K562 (cell line): Measurements from ENCODE around the gene UBA1. TPM values are rescaled to one million over a fixed set of nuclear protein-coding genes. Genes with fewer than 3 reads are reported as not detected.
A peak's percentile ranks its signal among the peaks of the same experiment; 100 is the strongest.

ENCODE experiments used
- CBFB ChIP-seq: sonication (generic); formaldehyde crosslinking; IDR thresholded peaks from 2 replicates; pipeline ENCODE4 v1.4.0; 2020; ENCODE audit warnings: mild to moderate bottlenecking, missing genetic modification reagents
- CC2D1A ChIP-seq: fragments of 450-650 bp; IDR thresholded peaks from 2 replicates; pipeline ENCODE4 v1.6.1; 2017; ENCODE audit warnings: mild to moderate bottlenecking
- EHMT2 ChIP-seq: fragments of 450-650 bp; IDR thresholded peaks from 2 replicates; pipeline ENCODE4 v1.6.1; 2018; ENCODE audit warnings: antibody characterized with exemption
- MIER1 ChIP-seq: fragments of 450-650 bp; IDR thresholded peaks from 2 replicates; pipeline ENCODE4 v1.6.1; 2016; ENCODE audit warnings: antibody characterized with exemption, mild to moderate bottlenecking, low read depth
- NR2C1 ChIP-seq, 2 experiments: fragments of 450-650 bp; IDR thresholded peaks; 2 replicates each; pipeline ENCODE4 v1.6.1; 2017; ENCODE audit warnings: mild to moderate bottlenecking in 2 of 2, antibody characterized with exemption in 1 of 2, inconsistent platforms in 1 of 2, missing compliant biosample characterization in 1 of 2, missing genetic modification characterization in 1 of 2
- POLR2A ChIP-seq: fragments of 450-650 bp; conservative IDR thresholded peaks from 2 replicates; pipeline ENCODE4 v1.6.1; 2016
- POLR3A ChIP-seq: IDR thresholded peaks from 2 replicates; pipeline ENCODE4 v1.6.1; 2011; ENCODE audit warnings: borderline replicate concordance, mild to moderate bottlenecking, moderate library complexity; ENCODE audit not compliant: insufficient read length, insufficient read depth; ENCODE audit errors: extremely low read depth
- RB1 ChIP-seq: fragments of 450-650 bp; IDR thresholded peaks from 2 replicates; pipeline ENCODE4 v1.6.1; 2017; ENCODE audit warnings: low read depth, mild to moderate bottlenecking
- SRSF1 ChIP-seq: fragments of 200-400 bp; formaldehyde crosslinking; IDR thresholded peaks from 2 replicates; pipeline ENCODE4 v1.6.1; 2017; ENCODE audit warnings: mild to moderate bottlenecking, low read depth, low read length, moderate library complexity
- ZBTB1 ChIP-seq: sonication (generic); formaldehyde crosslinking; IDR thresholded peaks from 2 replicates; pipeline ENCODE4 v1.8.1; 2023; ENCODE audit warnings: missing genetic modification reagents, low read depth, mild to moderate bottlenecking, borderline replicate concordance
- ZNF146 ChIP-seq: IDR thresholded peaks from one replicate; pipeline ENCODE4 v1.6.1; 2018; ENCODE audit warnings: missing compliant biosample characterization; ENCODE audit not compliant: unreplicated experiment
- polyA plus RNA-seq, 8 experiments: library from polyadenylated mRNA; depleted of rRNA in 4 of 8; stranded (reverse) in 5 of 8; unstranded in 3 of 8; fragments of >200 nt; fragmentation: Nextera tagmentation in 2 of 8; fragmentation: Illumina TruSeq in 1 of 8; extraction: Ambion mirVana in 2 of 8; extraction: Trizol in 1 of 8; gene quantifications; 2 replicates each; pipeline versions ENCODE4 v1.2.1 to v1.2.3, GENCODE V29; 2011 to 2014; ENCODE audit warnings: inconsistent platforms in 1 of 8, missing spikeins in 1 of 8
- total RNA-seq, 7 experiments: library from RNA; depleted of rRNA in 6 of 7; stranded (reverse); fragments of >200 nt in 6 of 7; fragmentation: Illumina TruSeq in 2 of 7; extraction: Trizol in 2 of 7; gene quantifications; 2 replicates each; pipeline versions ENCODE4 v1.2.1 to v1.2.3, GENCODE V29; 2011 to 2021; ENCODE audit warnings: low replicate concordance in 1 of 7
- TF ChIP-seq, protein P1 (sequence below): fragments of 250-450 bp; sonication (Bioruptor Pico); IDR thresholded peaks from 2 replicates; pipeline ENCODE4 v1.4.0; 2020
- TF ChIP-seq, protein P2 (sequence below): fragments of 250-450 bp; sonication (Bioruptor Pico); IDR thresholded peaks from 2 replicates; pipeline ENCODE4 v1.9.0; 2021; ENCODE audit warnings: mild to moderate bottlenecking, inconsistent platforms
- TF ChIP-seq, protein P3 (sequence below): sonication (generic); formaldehyde crosslinking; IDR thresholded peaks from 2 replicates; pipeline ENCODE4 v1.8.1; 2023; ENCODE audit warnings: missing genetic modification reagents, mild to moderate bottlenecking, borderline replicate concordance

The UBA1 gene
- total and polyA plus RNA-seq, 9 of the 15 experiments (the other 6 are each of a cell fraction or from before 2014, with no cell fraction given), result 32.0 to 174 (median 93.6) TPM

DNA sequence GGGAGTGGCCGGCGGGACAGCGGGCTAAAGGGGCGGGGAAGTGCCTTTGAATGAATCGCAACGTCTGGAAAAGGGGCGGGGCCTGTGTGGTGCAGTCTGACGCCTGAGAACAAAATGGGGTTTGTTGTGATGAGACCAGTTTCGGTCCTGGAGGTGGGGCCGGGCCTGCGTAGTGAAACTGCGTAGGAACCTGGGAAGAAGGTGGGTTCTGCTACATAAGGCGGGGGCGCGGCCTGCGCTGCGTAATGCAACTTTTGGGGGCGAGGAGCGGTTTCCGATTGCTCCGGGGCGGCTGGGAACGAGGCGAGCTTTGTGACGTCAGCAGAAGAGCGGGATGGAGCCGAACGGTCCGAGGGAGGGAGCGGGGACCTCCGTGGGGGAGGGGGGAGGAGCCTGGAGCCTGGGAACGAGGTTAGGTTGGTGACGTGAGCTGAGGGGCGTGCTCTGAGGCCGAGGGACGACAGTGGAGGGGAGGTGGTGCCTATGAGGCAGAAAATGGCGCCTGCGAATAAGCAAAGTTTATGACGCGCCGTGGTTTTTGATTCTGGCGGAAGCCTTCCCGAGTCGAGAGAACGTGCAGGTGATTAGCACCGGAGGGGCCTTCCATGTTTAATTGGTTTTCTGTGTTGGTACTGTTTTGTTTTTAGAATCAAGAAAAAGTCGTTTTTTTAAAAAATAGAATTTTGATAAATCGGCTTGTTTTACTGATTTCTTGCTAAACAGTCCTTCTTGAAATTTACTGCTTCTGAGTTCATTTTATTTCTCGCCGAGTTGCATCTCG is 39.9 kb downstream of the UBA1 start (continued):
- TF ChIP-seq MIER1 (no peak), CC2D1A (no peak), POLR3A (no peak), ZBTB1 (CRISPR knock-in tag) (no peak), EHMT2 (no peak), NR2C1 (IDR thresholded peaks at IDR 0.05) (no peak), NR2C1 (tag; IDR thresholded peaks at IDR 0.05) (no peak), SRSF1 (no peak), RB1 (peak; percentile 7; the same call in 1 of the 2 replicates), ZNF146 (CRISPR knock-in tag) (no peak), POLR2A (peak; percentile 10), CBFB (CRISPR knock-in tag) (no peak)
- TF ChIP-seq, protein P1, sequence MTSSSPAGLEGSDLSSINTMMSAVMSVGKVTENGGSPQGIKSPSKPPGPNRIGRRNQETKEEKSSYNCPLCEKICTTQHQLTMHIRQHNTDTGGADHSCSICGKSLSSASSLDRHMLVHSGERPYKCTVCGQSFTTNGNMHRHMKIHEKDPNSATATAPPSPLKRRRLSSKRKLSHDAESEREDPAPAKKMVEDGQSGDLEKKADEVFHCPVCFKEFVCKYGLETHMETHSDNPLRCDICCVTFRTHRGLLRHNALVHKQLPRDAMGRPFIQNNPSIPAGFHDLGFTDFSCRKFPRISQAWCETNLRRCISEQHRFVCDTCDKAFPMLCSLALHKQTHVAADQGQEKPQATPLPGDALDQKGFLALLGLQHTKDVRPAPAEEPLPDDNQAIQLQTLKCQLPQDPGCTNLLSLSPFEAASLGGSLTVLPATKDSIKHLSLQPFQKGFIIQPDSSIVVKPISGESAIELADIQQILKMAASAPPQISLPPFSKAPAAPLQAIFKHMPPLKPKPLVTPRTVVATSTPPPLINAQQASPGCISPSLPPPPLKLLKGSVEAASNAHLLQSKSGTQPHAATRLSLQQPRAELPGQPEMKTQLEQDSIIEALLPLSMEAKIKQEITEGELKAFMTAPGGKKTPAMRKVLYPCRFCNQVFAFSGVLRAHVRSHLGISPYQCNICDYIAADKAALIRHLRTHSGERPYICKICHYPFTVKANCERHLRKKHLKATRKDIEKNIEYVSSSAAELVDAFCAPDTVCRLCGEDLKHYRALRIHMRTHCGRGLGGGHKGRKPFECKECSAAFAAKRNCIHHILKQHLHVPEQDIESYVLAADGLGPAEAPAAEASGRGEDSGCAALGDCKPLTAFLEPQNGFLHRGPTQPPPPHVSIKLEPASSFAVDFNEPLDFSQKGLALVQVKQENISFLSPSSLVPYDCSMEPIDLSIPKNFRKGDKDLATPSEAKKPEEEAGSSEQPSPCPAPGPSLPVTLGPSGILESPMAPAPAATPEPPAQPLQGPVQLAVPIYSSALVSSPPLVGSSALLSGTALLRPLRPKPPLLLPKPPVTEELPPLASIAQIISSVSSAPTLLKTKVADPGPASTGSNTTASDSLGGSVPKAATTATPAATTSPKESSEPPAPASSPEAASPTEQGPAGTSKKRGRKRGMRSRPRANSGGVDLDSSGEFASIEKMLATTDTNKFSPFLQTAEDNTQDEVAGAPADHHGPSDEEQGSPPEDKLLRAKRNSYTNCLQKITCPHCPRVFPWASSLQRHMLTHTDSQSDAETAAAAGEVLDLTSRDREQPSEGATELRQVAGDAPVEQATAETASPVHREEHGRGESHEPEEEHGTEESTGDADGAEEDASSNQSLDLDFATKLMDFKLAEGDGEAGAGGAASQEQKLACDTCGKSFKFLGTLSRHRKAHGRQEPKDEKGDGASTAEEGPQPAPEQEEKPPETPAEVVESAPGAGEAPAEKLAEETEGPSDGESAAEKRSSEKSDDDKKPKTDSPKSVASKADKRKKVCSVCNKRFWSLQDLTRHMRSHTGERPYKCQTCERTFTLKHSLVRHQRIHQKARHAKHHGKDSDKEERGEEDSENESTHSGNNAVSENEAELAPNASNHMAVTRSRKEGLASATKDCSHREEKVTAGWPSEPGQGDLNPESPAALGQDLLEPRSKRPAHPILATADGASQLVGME (CRISPR knock-in tag), result no peak
- TF ChIP-seq, protein P2, sequence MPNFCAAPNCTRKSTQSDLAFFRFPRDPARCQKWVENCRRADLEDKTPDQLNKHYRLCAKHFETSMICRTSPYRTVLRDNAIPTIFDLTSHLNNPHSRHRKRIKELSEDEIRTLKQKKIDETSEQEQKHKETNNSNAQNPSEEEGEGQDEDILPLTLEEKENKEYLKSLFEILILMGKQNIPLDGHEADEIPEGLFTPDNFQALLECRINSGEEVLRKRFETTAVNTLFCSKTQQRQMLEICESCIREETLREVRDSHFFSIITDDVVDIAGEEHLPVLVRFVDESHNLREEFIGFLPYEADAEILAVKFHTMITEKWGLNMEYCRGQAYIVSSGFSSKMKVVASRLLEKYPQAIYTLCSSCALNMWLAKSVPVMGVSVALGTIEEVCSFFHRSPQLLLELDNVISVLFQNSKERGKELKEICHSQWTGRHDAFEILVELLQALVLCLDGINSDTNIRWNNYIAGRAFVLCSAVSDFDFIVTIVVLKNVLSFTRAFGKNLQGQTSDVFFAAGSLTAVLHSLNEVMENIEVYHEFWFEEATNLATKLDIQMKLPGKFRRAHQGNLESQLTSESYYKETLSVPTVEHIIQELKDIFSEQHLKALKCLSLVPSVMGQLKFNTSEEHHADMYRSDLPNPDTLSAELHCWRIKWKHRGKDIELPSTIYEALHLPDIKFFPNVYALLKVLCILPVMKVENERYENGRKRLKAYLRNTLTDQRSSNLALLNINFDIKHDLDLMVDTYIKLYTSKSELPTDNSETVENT, result no peak
- TF ChIP-seq, protein P3, sequence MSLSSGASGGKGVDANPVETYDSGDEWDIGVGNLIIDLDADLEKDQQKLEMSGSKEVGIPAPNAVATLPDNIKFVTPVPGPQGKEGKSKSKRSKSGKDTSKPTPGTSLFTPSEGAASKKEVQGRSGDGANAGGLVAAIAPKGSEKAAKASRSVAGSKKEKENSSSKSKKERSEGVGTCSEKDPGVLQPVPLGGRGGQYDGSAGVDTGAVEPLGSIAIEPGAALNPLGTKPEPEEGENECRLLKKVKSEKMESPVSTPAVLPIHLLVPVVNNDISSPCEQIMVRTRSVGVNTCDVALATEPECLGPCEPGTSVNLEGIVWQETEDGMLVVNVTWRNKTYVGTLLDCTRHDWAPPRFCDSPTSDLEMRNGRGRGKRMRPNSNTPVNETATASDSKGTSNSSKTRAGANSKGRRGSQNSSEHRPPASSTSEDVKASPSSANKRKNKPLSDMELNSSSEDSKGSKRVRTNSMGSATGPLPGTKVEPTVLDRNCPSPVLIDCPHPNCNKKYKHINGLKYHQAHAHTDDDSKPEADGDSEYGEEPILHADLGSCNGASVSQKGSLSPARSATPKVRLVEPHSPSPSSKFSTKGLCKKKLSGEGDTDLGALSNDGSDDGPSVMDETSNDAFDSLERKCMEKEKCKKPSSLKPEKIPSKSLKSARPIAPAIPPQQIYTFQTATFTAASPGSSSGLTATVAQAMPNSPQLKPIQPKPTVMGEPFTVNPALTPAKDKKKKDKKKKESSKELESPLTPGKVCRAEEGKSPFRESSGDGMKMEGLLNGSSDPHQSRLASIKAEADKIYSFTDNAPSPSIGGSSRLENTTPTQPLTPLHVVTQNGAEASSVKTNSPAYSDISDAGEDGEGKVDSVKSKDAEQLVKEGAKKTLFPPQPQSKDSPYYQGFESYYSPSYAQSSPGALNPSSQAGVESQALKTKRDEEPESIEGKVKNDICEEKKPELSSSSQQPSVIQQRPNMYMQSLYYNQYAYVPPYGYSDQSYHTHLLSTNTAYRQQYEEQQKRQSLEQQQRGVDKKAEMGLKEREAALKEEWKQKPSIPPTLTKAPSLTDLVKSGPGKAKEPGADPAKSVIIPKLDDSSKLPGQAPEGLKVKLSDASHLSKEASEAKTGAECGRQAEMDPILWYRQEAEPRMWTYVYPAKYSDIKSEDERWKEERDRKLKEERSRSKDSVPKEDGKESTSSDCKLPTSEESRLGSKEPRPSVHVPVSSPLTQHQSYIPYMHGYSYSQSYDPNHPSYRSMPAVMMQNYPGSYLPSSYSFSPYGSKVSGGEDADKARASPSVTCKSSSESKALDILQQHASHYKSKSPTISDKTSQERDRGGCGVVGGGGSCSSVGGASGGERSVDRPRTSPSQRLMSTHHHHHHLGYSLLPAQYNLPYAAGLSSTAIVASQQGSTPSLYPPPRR (CRISPR knock-in tag), result no peak
